ENCODE data around the gene ADGB. TPM values are rescaled to one million over a fixed set of nuclear protein-coding genes. Genes with fewer than 3 reads are reported as not detected.
"Not testable (repeated sequence)": the region's sequence is repeated elsewhere in the genome, so short reads cannot be mapped to it uniquely, and the experiment has no call there.

ADGB gene
- total and polyA plus RNA-seq, 2 donors, result 0.18 to 0.24 TPM

DNA sequence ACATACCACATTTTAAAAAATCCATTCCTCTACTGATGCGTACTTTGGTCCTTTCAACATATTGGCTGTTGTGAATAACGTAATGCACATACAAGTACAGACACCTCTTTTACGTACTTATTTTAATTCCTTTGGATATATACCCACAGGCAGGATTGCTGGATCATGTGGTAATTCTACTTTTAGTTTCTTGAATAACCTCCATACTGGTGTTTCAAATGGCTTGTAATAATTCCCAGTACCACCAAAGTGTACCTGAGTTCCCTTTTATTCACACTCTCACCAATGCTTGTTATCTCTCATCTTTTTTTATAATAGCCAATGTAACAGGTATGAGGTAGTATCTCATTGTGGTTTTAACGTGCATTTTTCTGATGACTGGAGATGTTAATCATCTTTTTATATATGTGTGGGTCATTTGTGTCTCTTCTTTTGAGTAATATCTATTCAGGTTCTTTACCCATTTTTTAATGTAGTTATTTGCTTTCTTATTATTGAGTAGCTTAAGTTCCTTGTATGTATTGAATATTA, 191.9 kb downstream of the ADGB start:
- 95% methylated on average over 4 of the region's 4 CpGs for WGBS
- Histone ChIP-seq H3K4me3 (ENCODE audit: low read length in 2 of 2) (no peak overlapping the region), H3K27ac (ENCODE audit: low read depth in 1 of 2, low read length in 1 of 2) (no peak overlapping the region)

GRCh38 chr6:146791930-146792329, 193.2 kb downstream of the ADGB start:
- no peaks in the 10 kb centered on the region for H3K27me3 ChIP-seq (ENCODE audit: control insufficient read depth in 2 of 2, insufficient read depth in 1 of 2, low read length in 1 of 2)
- H3K4me3 ChIP-seq (ENCODE audit: low read length in 2 of 2), result no peak overlapping the region
- no peaks in the 10 kb centered on the region for H3K4me1 ChIP-seq (ENCODE audit: control insufficient read depth in 2 of 2, insufficient read depth in 2 of 2, low read length in 2 of 2)
- no peak for DNase-seq (ENCODE audit: low read depth in 6 of 9, low spot score in 9 of 9)
- H3K27ac ChIP-seq (ENCODE audit: low read depth in 1 of 2, low read length in 1 of 2), result no peak overlapping the region
- WGBS, result 94% methylated on average over 4 of the region's 4 CpGs
- H3K36me3 ChIP-seq (ENCODE audit: control insufficient read depth in 2 of 2, insufficient read depth in 2 of 2, low read length in 1 of 2), result no peaks in the 10 kb centered on the region
- peaks cover 0 to 6% of the 10 kb centered on the region in 2 donors for H3K9me3 ChIP-seq (ENCODE audit: control insufficient read depth in 2 of 2, insufficient read depth in 1 of 2, low read length in 1 of 2)

More for the DNA sequence above, 191.9 kb downstream of the ADGB start:
- H3K9me3 ChIP-seq (ENCODE audit: control insufficient read depth in 2 of 2, insufficient read depth in 1 of 2, low read length in 1 of 2), result peaks cover 0 to 6% of the 10 kb centered on the region in 2 donors
- H3K4me1 ChIP-seq (ENCODE audit: control insufficient read depth in 2 of 2, insufficient read depth in 2 of 2, low read length in 2 of 2), result no peaks in the 10 kb centered on the region
- no peak for DNase-seq (ENCODE audit: low read depth in 6 of 9, low spot score in 9 of 9)
- no peaks in the 10 kb centered on the region for H3K36me3 ChIP-seq (ENCODE audit: control insufficient read depth in 2 of 2, insufficient read depth in 2 of 2, low read length in 1 of 2)
- H3K27me3 ChIP-seq (ENCODE audit: control insufficient read depth in 2 of 2, insufficient read depth in 1 of 2, low read length in 1 of 2), result no peaks in the 10 kb centered on the region

- H3K36me3 ChIP-seq (ENCODE audit: control insufficient read depth in 2 of 2, insufficient read depth in 2 of 2, low read length in 1 of 2); DNase-seq (ENCODE audit: low read depth in 6 of 9, low spot score in 9 of 9); H3K4me3 ChIP-seq (ENCODE audit: low read length in 2 of 2); H3K9me3 ChIP-seq (ENCODE audit: control insufficient read depth in 2 of 2, insufficient read depth in 1 of 2, low read length in 1 of 2); H3K4me1 ChIP-seq (ENCODE audit: control insufficient read depth in 2 of 2, insufficient read depth in 2 of 2, low read length in 2 of 2); H3K27ac ChIP-seq (ENCODE audit: low read depth in 1 of 2, low read length in 1 of 2); H3K27me3 ChIP-seq (ENCODE audit: control insufficient read depth in 2 of 2, insufficient read depth in 1 of 2, low read length in 1 of 2): not testable (repeated sequence)
- WGBS, result 46% methylated on average over 2 of the region's 2 CpGs
Observed at GRCh38 chr6:146793218-146793617, 194.4 kb downstream of the ADGB start.

GRCh38 chr6:146795479-146796133, 196.8 kb downstream of the ADGB start:
- Histone ChIP-seq H3K4me3 (ENCODE audit: low read length in 2 of 2) (no peak overlapping the region), H3K4me1 (ENCODE audit: control insufficient read depth in 2 of 2, insufficient read depth in 2 of 2, low read length in 2 of 2) (no peaks in the 10 kb centered on the region), H3K27ac (ENCODE audit: low read depth in 1 of 2, low read length in 1 of 2) (no peak overlapping the region), H3K27me3 (ENCODE audit: control insufficient read depth in 2 of 2, insufficient read depth in 1 of 2, low read length in 1 of 2) (no peaks in the 10 kb centered on the region), H3K36me3 (ENCODE audit: control insufficient read depth in 2 of 2, insufficient read depth in 2 of 2, low read length in 1 of 2) (no peaks in the 10 kb centered on the region), H3K9me3 (ENCODE audit: control insufficient read depth in 2 of 2, insufficient read depth in 1 of 2, low read length in 1 of 2) (peaks cover 0 to 6% of the 10 kb centered on the region in 2 donors)
- DNase-seq (ENCODE audit: low read depth in 6 of 9, low spot score in 9 of 9), result no peak
- 100% methylated on average over 1 of the region's 1 CpG for WGBS

DNA sequence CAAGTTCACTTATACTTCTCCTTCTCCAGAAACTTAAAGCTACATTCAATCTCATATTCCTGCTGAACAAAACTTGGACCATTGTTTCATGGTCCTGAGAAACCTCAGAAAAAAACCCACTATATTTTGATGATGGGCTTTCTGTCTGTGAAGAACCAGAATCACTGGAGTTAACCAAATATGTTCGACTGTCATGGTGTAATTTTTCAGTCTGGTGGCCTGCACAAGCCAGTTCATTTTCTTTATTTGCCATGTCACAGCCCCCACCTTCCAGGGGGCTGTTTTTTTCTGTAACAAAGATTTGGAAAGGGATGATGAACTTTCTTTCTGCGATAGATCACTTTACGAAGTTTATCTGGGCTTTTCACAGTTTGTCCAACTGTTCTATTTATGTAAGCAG, 204.4 kb downstream of the ADGB start:
- H3K36me3 ChIP-seq (ENCODE audit: control insufficient read depth in 2 of 2, insufficient read depth in 2 of 2, low read length in 1 of 2); H3K4me3 ChIP-seq (ENCODE audit: low read length in 2 of 2); H3K27ac ChIP-seq (ENCODE audit: low read depth in 1 of 2, low read length in 1 of 2); H3K9me3 ChIP-seq (ENCODE audit: control insufficient read depth in 2 of 2, insufficient read depth in 1 of 2, low read length in 1 of 2); H3K4me1 ChIP-seq (ENCODE audit: control insufficient read depth in 2 of 2, insufficient read depth in 2 of 2, low read length in 2 of 2); DNase-seq (ENCODE audit: low read depth in 6 of 9, low spot score in 9 of 9); H3K27me3 ChIP-seq (ENCODE audit: control insufficient read depth in 2 of 2, insufficient read depth in 1 of 2, low read length in 1 of 2): not testable (repeated sequence)
- 98% methylated on average over 3 of the region's 3 CpGs for WGBS

GRCh38 chr6:146803601-146804000, 204.8 kb downstream of the ADGB start:
- no peak overlapping the region for H3K4me3 ChIP-seq (ENCODE audit: low read length in 2 of 2)
- WGBS, result 82% methylated on average over 22 of the region's 22 CpGs

GRCh38 chr6:146805546-146806325, 207.0 kb downstream of the ADGB start:
- Histone ChIP-seq H3K27ac (ENCODE audit: low read depth in 1 of 2, low read length in 1 of 2) (no peak overlapping the region), H3K4me3 (ENCODE audit: low read length in 2 of 2) (no peak overlapping the region), H3K36me3 (ENCODE audit: control insufficient read depth in 2 of 2, insufficient read depth in 2 of 2, low read length in 1 of 2) (no peaks in the 10 kb centered on the region), H3K9me3 (ENCODE audit: control insufficient read depth in 2 of 2, insufficient read depth in 1 of 2, low read length in 1 of 2) (no peaks in the 10 kb centered on the region), H3K27me3 (ENCODE audit: control insufficient read depth in 2 of 2, insufficient read depth in 1 of 2, low read length in 1 of 2) (no peaks in the 10 kb centered on the region), H3K4me1 (ENCODE audit: control insufficient read depth in 2 of 2, insufficient read depth in 2 of 2, low read length in 2 of 2) (no peaks in the 10 kb centered on the region)
- WGBS, result 96% methylated on average over 2 of the region's 2 CpGs
- no peak for DNase-seq (ENCODE audit: low read depth in 6 of 9, low spot score in 9 of 9)

More at GRCh38 chr6:146803601-146804000, 204.8 kb downstream of the ADGB start:
- Histone ChIP-seq H3K4me1 (ENCODE audit: control insufficient read depth in 2 of 2, insufficient read depth in 2 of 2, low read length in 2 of 2) (no peaks in the 10 kb centered on the region), H3K27ac (ENCODE audit: low read depth in 1 of 2, low read length in 1 of 2) (no peak overlapping the region), H3K9me3 (ENCODE audit: control insufficient read depth in 2 of 2, insufficient read depth in 1 of 2, low read length in 1 of 2) (no peaks in the 10 kb centered on the region), H3K36me3 (ENCODE audit: control insufficient read depth in 2 of 2, insufficient read depth in 2 of 2, low read length in 1 of 2) (no peaks in the 10 kb centered on the region), H3K27me3 (ENCODE audit: control insufficient read depth in 2 of 2, insufficient read depth in 1 of 2, low read length in 1 of 2) (no peaks in the 10 kb centered on the region)
- DNase-seq (ENCODE audit: low read depth in 6 of 9, low spot score in 9 of 9), result no peak

- H3K36me3 ChIP-seq (ENCODE audit: control insufficient read depth in 2 of 2, insufficient read depth in 2 of 2, low read length in 1 of 2); H3K27me3 ChIP-seq (ENCODE audit: control insufficient read depth in 2 of 2, insufficient read depth in 1 of 2, low read length in 1 of 2); H3K4me3 ChIP-seq (ENCODE audit: low read length in 2 of 2); DNase-seq (ENCODE audit: low read depth in 6 of 9, low spot score in 9 of 9); H3K9me3 ChIP-seq (ENCODE audit: control insufficient read depth in 2 of 2, insufficient read depth in 1 of 2, low read length in 1 of 2); H3K4me1 ChIP-seq (ENCODE audit: control insufficient read depth in 2 of 2, insufficient read depth in 2 of 2, low read length in 2 of 2); H3K27ac ChIP-seq (ENCODE audit: low read depth in 1 of 2, low read length in 1 of 2): not testable (repeated sequence)
- 98% methylated on average over 9 of the region's 9 CpGs for WGBS
Observed at GRCh38 chr6:146809014-146809413, 210.2 kb downstream of the ADGB start.

DNA sequence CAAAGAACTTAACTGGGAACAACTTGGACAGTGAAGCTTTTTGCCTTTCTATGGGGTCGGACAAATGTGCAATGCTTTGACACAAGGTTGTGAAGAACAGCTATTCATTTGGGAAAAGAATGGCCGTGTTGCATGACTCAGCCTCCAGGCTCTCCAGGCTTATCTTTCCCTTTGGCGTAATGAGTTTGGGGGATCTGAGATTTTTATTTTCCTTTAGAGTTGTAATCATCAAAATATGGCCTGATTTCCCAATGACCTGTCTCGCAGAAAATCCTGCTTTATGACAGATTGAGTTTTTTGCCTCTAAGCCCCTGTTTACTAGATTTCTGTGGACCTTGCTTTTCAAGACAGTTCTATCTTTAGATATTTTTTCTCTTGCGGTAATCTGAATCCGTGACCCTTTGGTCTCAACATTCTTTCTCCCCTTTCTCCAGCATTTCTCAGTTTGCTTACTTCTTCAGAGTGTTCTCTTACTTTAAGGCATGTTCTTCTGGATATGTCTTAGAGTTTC, 214.1 kb downstream of the ADGB start:
- not testable (repeated sequence) for H3K4me3 ChIP-seq (ENCODE audit: low read length in 2 of 2); H3K27me3 ChIP-seq (ENCODE audit: control insufficient read depth in 2 of 2, insufficient read depth in 1 of 2, low read length in 1 of 2); H3K9me3 ChIP-seq (ENCODE audit: control insufficient read depth in 2 of 2, insufficient read depth in 1 of 2, low read length in 1 of 2); H3K27ac ChIP-seq (ENCODE audit: low read depth in 1 of 2, low read length in 1 of 2); H3K36me3 ChIP-seq (ENCODE audit: control insufficient read depth in 2 of 2, insufficient read depth in 2 of 2, low read length in 1 of 2); H3K4me1 ChIP-seq (ENCODE audit: control insufficient read depth in 2 of 2, insufficient read depth in 2 of 2, low read length in 2 of 2); DNase-seq (ENCODE audit: low read depth in 6 of 9, low spot score in 9 of 9)
- 93% methylated on average over 6 of the region's 6 CpGs for WGBS

Data from thymus (tissue), 11 donors.